Neural cell (in vitro differentiated cells): ENCODE measurements around the gene TIMM44. TPM values are rescaled to one million over a fixed set of nuclear protein-coding genes. Genes with fewer than 3 reads are reported as not detected.

Experiments
- H2AFZ ChIP-seq: fragments of 200-600, 300-800 bp; sonication (generic), shearing (Covaris generic); 2 replicates; pipeline ENCODE4 v1.6.0; 2014; ENCODE audit warnings: low read depth, mild to moderate bottlenecking, antibody characterized with exemption, low read length, moderate library complexity
- H3F3A ChIP-seq: fragments of 200-600 bp; shearing (Covaris generic); 2 replicates; pipeline ENCODE4 v1.6.1; 2016; ENCODE audit warnings: mild to moderate bottlenecking, moderate library complexity, mixed read lengths, antibody characterized with exemption, low read length; ENCODE audit not compliant: insufficient read depth, poor library complexity, severe bottlenecking
- H3K27ac ChIP-seq: fragments of 200-600, 300-800 bp; sonication (generic), shearing (Covaris generic); 2 replicates; pipeline ENCODE4 v1.5.1; 2014; ENCODE audit warnings: mild to moderate bottlenecking, low read length, moderate library complexity
- H3K27me3 ChIP-seq: fragments of 300-800, 200-600 bp; sonication (generic), shearing (Covaris generic); 2 replicates; pipeline ENCODE4 v1.6.0; 2014; ENCODE audit warnings: mild to moderate bottlenecking, low read depth, low read length, moderate library complexity; ENCODE audit not compliant: insufficient read depth
- H3K36me3 ChIP-seq: fragments of 300-800, 200-600 bp; sonication (generic), shearing (Covaris generic); 2 replicates; pipeline ENCODE4 v1.5.1; 2014; ENCODE audit warnings: mild to moderate bottlenecking, antibody characterized with exemption, low read length, moderate library complexity; ENCODE audit not compliant: insufficient read depth
- H3K4me2 ChIP-seq: fragments of 300-800, 200-600 bp; sonication (generic), shearing (Covaris generic); 2 replicates; pipeline ENCODE4 v1.6.0; 2014; ENCODE audit warnings: mild to moderate bottlenecking, low read length
- H3K4me3 ChIP-seq: fragments of 300-800, 200-600 bp; sonication (generic), shearing (Covaris generic); 2 replicates; pipeline ENCODE4 v1.5.1; 2014; ENCODE audit warnings: mild to moderate bottlenecking, low read length, moderate library complexity
- H3K79me2 ChIP-seq: fragments of 200-600 bp; shearing (Covaris generic); replicated peaks from 2 replicates; pipeline ENCODE4 v1.6.0; 2014; ENCODE audit warnings: mild to moderate bottlenecking, low read length, moderate library complexity; ENCODE audit not compliant: insufficient read depth
- H3K9ac ChIP-seq: fragments of 300-800, 200-600 bp; sonication (generic), shearing (Covaris generic); 2 replicates; pipeline ENCODE4 v1.6.1; 2016; ENCODE audit warnings: mild to moderate bottlenecking, low read length, mixed read lengths
- H3K9me2 ChIP-seq: fragments of 200-600 bp; shearing (Covaris generic); 2 replicates; pipeline ENCODE4 v1.6.1; 2016; ENCODE audit warnings: mild to moderate bottlenecking, low read length, mixed read lengths; ENCODE audit not compliant: insufficient read depth
- H3K9me3 ChIP-seq: fragments of 200-600, 300-800 bp; sonication (generic), shearing (Covaris generic); 2 replicates; pipeline ENCODE4 v1.6.1; 2016; ENCODE audit warnings: mild to moderate bottlenecking, mixed run types, low read length, moderate library complexity, mixed read lengths
- H4K20me1 ChIP-seq: fragments of 200-600 bp; shearing (Covaris generic); 2 replicates; pipeline ENCODE4 v1.6.1; 2016; ENCODE audit warnings: mild to moderate bottlenecking, mixed run types; ENCODE audit not compliant: insufficient read depth
- EP300 ChIP-seq: fragments of 450-650 bp; conservative IDR thresholded peaks from 2 replicates; pipeline ENCODE4 v1.6.1; 2014; ENCODE audit warnings: antibody characterized with exemption, mild to moderate bottlenecking, moderate library complexity; ENCODE audit not compliant: poor library complexity, severe bottlenecking
- EZH2 ChIP-seq: fragments of 200-600, 300-800 bp; shearing (Covaris generic), sonication (generic); IDR thresholded peaks from 2 replicates; pipeline ENCODE4 v1.6.1; 2014; ENCODE audit warnings: antibody characterized with exemption, low read length, borderline replicate concordance, mild to moderate bottlenecking; ENCODE audit not compliant: insufficient read depth, poor library complexity, severe bottlenecking
- MXI1 ChIP-seq: fragments of 450-650 bp; conservative IDR thresholded peaks from 2 replicates; pipeline ENCODE4 v1.6.1; 2014; ENCODE audit warnings: antibody characterized with exemption, mild to moderate bottlenecking; ENCODE audit not compliant: poor library complexity, severe bottlenecking
- POLR2AphosphoS5 ChIP-seq: IDR thresholded peaks from 2 replicates; pipeline ENCODE4 v1.6.1; 2012
- RAD21 ChIP-seq: fragments of 450-650 bp; conservative IDR thresholded peaks from 2 replicates; pipeline ENCODE4 v1.6.1; 2014; ENCODE audit warnings: antibody characterized with exemption, mild to moderate bottlenecking, moderate library complexity
- SMC3 ChIP-seq: fragments of 450-650 bp; conservative IDR thresholded peaks from 2 replicates; pipeline ENCODE4 v1.6.1; 2014; ENCODE audit warnings: antibody characterized with exemption, mild to moderate bottlenecking, moderate library complexity; ENCODE audit not compliant: poor library complexity
- TAF1 ChIP-seq: IDR thresholded peaks from 2 replicates; pipeline ENCODE4 v1.6.1; 2012; ENCODE audit warnings: low read depth
- polyA plus RNA-seq: library from polyadenylated mRNA; depleted of rRNA; stranded (reverse); fragments of >200 nt; gene quantifications from 2 replicates; pipeline ENCODE4 v1.2.3, GENCODE V29; 2014
- TF ChIP-seq, protein P1 (sequence below): fragments of 450-650 bp; IDR thresholded peaks from 2 replicates; pipeline ENCODE4 v1.5.1; 2014; ENCODE audit warnings: antibody characterized with exemption, mild to moderate bottlenecking, moderate library complexity; ENCODE audit not compliant: poor library complexity, severe bottlenecking
- TF ChIP-seq, protein P2 (sequence below): IDR thresholded peaks from 2 replicates; pipeline ENCODE4 v1.6.1; 2012; ENCODE audit warnings: borderline replicate concordance

TIMM44 gene
- polyA plus RNA-seq, 1 donor from 2014 or later: 48.3 TPM

DNA sequence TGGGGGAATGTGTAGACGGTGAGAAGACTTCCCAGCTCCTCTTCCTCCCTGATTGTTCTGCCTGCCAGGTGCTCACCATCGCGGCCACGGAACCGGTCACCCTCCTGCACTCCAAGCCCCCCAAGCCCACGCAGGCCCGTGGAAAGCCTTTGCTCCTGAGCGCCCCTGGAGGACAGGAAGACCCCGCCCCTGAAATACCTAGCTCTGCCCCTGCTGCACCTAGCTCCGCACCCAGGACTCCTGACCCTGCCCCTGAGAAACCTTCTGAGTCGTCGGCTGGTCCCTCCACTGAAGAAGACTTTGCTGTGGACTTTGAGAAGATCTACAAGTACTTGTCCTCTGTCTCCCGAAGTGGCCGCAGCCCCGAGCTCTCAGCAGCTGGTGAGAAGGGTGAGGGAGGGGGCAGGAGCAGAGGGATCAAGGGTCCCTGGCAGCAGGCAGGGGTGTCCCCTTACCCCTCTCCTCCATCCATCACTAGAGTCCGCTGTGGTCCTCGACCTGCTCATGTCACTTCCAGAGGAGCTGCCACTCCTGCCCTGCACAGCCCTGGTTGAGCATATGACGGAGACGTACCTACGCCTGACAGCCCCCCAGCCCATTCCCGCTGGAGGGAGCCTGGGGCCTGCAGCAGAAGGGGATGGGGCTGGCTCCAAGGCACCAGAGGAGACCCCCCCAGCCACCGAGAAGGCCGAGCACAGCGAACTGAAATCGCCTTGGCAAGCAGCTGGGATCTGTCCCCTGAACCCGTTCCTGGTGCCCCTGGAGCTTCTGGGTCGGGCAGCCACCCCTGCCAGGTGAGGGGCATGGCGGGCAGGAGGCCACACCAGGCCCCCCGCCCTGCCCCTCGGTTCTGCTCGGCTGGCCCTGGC lies 21.3 kb downstream of the TIMM44 start:
- peaks cover 10% of the 10 kb centered on the region for H4K20me1 ChIP-seq
- TF ChIP-seq, protein P1, sequence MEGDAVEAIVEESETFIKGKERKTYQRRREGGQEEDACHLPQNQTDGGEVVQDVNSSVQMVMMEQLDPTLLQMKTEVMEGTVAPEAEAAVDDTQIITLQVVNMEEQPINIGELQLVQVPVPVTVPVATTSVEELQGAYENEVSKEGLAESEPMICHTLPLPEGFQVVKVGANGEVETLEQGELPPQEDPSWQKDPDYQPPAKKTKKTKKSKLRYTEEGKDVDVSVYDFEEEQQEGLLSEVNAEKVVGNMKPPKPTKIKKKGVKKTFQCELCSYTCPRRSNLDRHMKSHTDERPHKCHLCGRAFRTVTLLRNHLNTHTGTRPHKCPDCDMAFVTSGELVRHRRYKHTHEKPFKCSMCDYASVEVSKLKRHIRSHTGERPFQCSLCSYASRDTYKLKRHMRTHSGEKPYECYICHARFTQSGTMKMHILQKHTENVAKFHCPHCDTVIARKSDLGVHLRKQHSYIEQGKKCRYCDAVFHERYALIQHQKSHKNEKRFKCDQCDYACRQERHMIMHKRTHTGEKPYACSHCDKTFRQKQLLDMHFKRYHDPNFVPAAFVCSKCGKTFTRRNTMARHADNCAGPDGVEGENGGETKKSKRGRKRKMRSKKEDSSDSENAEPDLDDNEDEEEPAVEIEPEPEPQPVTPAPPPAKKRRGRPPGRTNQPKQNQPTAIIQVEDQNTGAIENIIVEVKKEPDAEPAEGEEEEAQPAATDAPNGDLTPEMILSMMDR: no peak
- TF ChIP-seq, protein P2, sequence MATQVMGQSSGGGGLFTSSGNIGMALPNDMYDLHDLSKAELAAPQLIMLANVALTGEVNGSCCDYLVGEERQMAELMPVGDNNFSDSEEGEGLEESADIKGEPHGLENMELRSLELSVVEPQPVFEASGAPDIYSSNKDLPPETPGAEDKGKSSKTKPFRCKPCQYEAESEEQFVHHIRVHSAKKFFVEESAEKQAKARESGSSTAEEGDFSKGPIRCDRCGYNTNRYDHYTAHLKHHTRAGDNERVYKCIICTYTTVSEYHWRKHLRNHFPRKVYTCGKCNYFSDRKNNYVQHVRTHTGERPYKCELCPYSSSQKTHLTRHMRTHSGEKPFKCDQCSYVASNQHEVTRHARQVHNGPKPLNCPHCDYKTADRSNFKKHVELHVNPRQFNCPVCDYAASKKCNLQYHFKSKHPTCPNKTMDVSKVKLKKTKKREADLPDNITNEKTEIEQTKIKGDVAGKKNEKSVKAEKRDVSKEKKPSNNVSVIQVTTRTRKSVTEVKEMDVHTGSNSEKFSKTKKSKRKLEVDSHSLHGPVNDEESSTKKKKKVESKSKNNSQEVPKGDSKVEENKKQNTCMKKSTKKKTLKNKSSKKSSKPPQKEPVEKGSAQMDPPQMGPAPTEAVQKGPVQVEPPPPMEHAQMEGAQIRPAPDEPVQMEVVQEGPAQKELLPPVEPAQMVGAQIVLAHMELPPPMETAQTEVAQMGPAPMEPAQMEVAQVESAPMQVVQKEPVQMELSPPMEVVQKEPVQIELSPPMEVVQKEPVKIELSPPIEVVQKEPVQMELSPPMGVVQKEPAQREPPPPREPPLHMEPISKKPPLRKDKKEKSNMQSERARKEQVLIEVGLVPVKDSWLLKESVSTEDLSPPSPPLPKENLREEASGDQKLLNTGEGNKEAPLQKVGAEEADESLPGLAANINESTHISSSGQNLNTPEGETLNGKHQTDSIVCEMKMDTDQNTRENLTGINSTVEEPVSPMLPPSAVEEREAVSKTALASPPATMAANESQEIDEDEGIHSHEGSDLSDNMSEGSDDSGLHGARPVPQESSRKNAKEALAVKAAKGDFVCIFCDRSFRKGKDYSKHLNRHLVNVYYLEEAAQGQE: no peak
- no peak for TF ChIP-seq POLR2AphosphoS5
- no peak for TF ChIP-seq RAD21
- no peak for TF ChIP-seq SMC3
- no peak for TF ChIP-seq EZH2
- no peaks in the 10 kb centered on the region for H3K36me3 ChIP-seq
- no peaks in the 10 kb centered on the region for H3K9me2 ChIP-seq
- no peak overlapping the region for H3K4me2 ChIP-seq
- H3K9me3 ChIP-seq: no peaks in the 10 kb centered on the region
- H3K4me3 ChIP-seq: no peak overlapping the region
- H3K27me3 ChIP-seq: peaks cover 16% of the 10 kb centered on the region
- no peaks in the 10 kb centered on the region for H3F3A ChIP-seq
- no peak overlapping the region for H2AFZ ChIP-seq
- no peak overlapping the region for H3K27ac ChIP-seq
- peaks cover 14% of the 10 kb centered on the region for H3K79me2 ChIP-seq
- H3K9ac ChIP-seq: no peak overlapping the region

DNA sequence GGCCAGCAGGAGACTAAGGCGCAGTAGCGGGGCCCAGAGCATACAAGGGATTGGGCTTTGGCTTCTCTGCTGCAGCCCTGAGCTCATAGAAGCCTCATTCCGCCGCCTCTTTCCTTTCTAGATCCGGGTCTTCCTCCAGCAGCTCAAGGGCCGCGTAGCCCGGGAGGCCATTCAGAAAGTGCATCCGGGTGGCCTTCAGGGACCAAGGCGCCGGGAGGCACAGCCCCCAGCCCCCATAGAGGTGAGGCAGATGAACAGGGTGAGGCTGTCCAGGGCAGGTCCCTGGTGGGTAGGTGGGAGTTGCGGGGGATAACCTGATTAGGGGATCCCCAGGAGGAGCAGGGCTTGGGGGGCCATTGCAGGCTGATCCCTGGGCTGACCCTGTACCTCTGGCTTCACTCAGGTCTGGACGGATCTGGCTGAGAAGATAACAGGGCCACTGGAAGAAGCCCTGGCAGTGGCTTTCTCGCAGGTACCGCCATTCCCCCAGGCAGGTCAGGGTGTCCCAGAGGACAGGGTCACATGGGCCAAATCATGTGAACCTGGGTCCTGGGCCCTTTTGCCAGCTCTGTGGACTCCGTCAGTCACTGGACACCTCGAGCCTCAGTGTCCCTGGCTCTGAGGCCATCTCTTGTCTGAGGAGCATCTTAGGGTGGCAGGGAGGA lies 22.0 kb downstream of the TIMM44 start:
- Histone ChIP-seq H3K9me3 (no peaks in the 10 kb centered on the region), H3K9me2 (no peaks in the 10 kb centered on the region), H3K36me3 (no peaks in the 10 kb centered on the region), H3K79me2 (peaks cover 14% of the 10 kb centered on the region), H3F3A (no peaks in the 10 kb centered on the region), H2AFZ (no peak overlapping the region), H3K4me2 (peak overlapping the region; percentile 13), H3K27me3 (peaks cover 24% of the 10 kb centered on the region), H3K27ac (peak overlapping the region; percentile 49), H4K20me1 (peaks cover 10% of the 10 kb centered on the region), H3K4me3 (peak overlapping the region; percentile 85), H3K9ac (peak overlapping the region; percentile 26)
- no peak for TF ChIP-seq POLR2AphosphoS5
- TF ChIP-seq EZH2: no peak
- TF ChIP-seq TAF1: no peak
- TF ChIP-seq, protein P2: no peak
- TF ChIP-seq RAD21: no peak
- TF ChIP-seq SMC3: no peak
- TF ChIP-seq EP300: no peak
- TF ChIP-seq, protein P1: no peak
- TF ChIP-seq MXI1: no peak
